Measurements from ENCODE around the gene DNM1. TPM values are rescaled to one million over a fixed set of nuclear protein-coding genes. Genes with fewer than 3 reads are reported as not detected.

Gene DNM1
- total RNA-seq, 1 donor from 2014 or later = 84.0 TPM

DNA sequence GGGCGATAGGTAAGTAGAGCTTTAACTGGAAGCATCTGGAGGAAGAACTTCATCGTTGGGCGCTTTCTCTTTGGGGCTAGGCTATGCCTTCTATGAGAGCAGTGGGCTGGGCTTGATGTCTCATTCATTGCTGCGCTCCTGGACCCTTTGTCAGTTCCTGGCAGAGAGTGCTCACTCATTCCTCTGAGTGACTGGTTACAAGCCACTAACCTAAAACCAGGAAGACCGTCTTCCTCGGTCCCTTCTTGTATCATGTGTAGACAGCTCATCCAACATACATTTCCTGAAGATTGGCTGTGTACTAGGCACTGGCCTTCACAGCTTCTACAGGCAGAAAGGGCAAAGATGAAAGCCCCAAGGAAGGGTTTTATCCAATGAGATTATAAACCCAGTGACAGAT, 79.3 kb downstream of the DNM1 start:
- peaks cover 2% of the 10 kb centered on the region for H3K36me3 Mint-ChIP-seq (ENCODE audit: low read depth)
- no peak overlapping the region for H3K4me3 Mint-ChIP-seq
- H3K4me1 Mint-ChIP-seq = no peaks in the 10 kb centered on the region
- no peaks in the 10 kb centered on the region for H3K27me3 Mint-ChIP-seq (ENCODE audit: low read depth)
- no peak overlapping the region for H3K27ac Mint-ChIP-seq (ENCODE audit: unreplicated experiment)
- DNase-seq (ENCODE audit: low read depth, low spot score) = no peak
- TF ChIP-seq, protein P1, sequence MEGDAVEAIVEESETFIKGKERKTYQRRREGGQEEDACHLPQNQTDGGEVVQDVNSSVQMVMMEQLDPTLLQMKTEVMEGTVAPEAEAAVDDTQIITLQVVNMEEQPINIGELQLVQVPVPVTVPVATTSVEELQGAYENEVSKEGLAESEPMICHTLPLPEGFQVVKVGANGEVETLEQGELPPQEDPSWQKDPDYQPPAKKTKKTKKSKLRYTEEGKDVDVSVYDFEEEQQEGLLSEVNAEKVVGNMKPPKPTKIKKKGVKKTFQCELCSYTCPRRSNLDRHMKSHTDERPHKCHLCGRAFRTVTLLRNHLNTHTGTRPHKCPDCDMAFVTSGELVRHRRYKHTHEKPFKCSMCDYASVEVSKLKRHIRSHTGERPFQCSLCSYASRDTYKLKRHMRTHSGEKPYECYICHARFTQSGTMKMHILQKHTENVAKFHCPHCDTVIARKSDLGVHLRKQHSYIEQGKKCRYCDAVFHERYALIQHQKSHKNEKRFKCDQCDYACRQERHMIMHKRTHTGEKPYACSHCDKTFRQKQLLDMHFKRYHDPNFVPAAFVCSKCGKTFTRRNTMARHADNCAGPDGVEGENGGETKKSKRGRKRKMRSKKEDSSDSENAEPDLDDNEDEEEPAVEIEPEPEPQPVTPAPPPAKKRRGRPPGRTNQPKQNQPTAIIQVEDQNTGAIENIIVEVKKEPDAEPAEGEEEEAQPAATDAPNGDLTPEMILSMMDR (conservative IDR thresholded peaks at IDR 0.05) = no peak
- no peaks in the 10 kb centered on the region for H3K9me3 Mint-ChIP-seq

DNA sequence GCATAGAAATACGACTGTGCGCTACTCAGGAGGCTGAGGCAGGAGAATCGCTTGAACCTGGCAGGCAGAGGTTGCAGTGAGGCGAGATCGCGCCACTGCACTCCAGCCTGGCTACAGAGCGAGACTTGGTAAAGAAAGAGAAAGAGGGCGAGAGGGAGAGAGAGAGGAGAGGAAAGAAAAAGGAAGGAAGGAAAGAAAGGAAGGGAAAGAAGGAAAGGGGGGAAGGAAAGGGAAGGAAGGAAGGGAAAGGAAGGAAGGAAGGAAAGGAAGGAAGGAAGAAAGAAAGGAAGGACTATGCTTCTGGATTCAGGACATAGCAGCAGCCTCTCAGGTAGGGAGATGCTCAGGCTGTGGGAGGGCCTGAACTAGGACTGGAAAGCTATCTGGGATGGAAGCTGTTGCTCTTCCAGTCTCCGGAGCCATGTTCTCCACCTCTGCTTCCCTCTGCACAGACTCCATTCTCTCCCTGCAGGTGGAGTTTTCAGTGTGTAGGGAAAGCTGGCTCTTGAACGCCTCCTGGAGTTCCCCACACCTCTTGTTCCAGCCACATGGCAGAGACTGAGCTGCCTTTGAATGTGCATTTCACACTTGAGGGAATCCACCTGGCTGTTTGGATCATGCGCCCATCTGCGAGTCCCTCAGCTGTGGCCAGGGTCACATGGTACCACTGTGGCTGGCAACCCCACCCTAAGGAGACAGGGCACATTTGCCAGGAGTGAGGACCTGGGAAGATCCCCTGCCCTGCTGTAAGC, 82.0 kb downstream of the DNM1 start:
- no peak for DNase-seq (ENCODE audit: low read depth, low spot score)
- peak overlapping the region; percentile 90 for H3K27ac Mint-ChIP-seq (ENCODE audit: unreplicated experiment)
- TF ChIP-seq, protein P1 (conservative IDR thresholded peaks at IDR 0.05) = no peak
- H3K36me3 Mint-ChIP-seq (ENCODE audit: low read depth) = peaks cover 2% of the 10 kb centered on the region
- no peaks in the 10 kb centered on the region for H3K9me3 Mint-ChIP-seq
- H3K27me3 Mint-ChIP-seq (ENCODE audit: low read depth) = no peaks in the 10 kb centered on the region
- H3K4me1 Mint-ChIP-seq = no peaks in the 10 kb centered on the region
- H3K4me3 Mint-ChIP-seq = no peak overlapping the region

DNA sequence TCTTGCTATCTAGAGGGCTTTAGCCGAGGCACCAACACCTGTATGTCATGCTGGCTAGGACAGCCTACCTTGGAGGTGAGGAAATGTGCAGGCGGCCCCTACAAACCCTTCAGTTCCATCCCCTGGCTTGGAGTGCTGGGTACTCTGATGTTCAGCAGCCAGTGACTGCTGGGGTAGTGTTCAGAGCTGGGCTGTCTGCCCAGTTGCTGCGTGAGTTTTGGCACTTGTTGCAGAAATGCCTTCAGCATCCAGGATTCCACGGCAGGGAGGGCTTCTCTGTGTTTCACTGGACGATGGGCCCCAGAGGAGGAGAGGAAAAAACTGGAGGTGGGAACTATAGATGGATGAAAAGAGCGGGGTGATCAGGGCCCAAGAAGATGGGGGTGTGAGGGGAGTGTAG, 83.3 kb downstream of the DNM1 start:
- H3K27ac Mint-ChIP-seq (ENCODE audit: unreplicated experiment) = peak overlapping the region; percentile 78
- H3K9me3 Mint-ChIP-seq = no peaks in the 10 kb centered on the region
- H3K27me3 Mint-ChIP-seq (ENCODE audit: low read depth) = no peaks in the 10 kb centered on the region
- TF ChIP-seq, protein P1 (conservative IDR thresholded peaks at IDR 0.05) = no peak
- no peaks in the 10 kb centered on the region for H3K4me1 Mint-ChIP-seq
- H3K4me3 Mint-ChIP-seq = no peak overlapping the region
- no peak for DNase-seq (ENCODE audit: low read depth, low spot score)
- peaks cover 2% of the 10 kb centered on the region for H3K36me3 Mint-ChIP-seq (ENCODE audit: low read depth)

DNA sequence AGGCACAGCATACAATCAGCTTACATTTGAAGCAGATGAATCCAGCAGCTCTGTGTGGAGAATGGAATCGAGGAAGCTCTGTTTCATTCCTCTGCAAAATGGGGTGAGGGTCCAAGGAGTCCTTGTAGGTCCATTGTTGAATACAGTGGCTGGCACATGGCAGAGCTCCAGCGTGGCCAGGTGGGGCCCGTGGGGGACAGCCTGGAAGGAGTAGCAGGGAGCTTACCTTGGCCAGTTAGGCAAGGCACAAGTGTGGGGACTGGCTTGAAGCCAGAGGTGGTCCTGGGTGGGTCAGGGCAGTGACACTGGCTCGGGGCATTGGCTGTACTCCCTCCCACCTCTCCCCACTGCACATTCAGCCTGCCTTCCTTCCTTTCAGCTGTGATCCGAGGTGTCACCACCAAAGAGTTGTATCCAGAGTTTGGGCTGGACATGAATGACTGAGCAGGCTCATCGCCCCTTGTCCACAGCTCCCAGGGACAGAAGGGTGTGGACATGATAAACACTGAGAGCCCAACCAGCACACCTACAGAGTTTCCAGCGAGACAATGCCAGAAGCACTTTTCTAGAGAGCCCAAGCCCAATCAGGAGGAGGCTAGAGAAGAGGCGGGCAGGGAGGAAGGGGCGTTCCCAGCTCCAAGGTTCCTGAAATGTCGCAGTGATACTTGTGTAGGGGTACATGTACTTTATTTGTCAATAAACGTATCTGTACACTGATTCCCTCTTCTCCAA, 85.3 kb downstream of the DNM1 start:
- TF ChIP-seq, protein P1 (conservative IDR thresholded peaks at IDR 0.05) = no peak
- no peak overlapping the region for H3K27ac Mint-ChIP-seq (ENCODE audit: unreplicated experiment)
- no peaks in the 10 kb centered on the region for H3K27me3 Mint-ChIP-seq (ENCODE audit: low read depth)
- no peak for DNase-seq (ENCODE audit: low read depth, low spot score)
- no peak overlapping the region for H3K4me3 Mint-ChIP-seq
- no peaks in the 10 kb centered on the region for H3K9me3 Mint-ChIP-seq
- no peaks in the 10 kb centered on the region for H3K4me1 Mint-ChIP-seq
- peaks cover 2% of the 10 kb centered on the region for H3K36me3 Mint-ChIP-seq (ENCODE audit: low read depth)

DNA sequence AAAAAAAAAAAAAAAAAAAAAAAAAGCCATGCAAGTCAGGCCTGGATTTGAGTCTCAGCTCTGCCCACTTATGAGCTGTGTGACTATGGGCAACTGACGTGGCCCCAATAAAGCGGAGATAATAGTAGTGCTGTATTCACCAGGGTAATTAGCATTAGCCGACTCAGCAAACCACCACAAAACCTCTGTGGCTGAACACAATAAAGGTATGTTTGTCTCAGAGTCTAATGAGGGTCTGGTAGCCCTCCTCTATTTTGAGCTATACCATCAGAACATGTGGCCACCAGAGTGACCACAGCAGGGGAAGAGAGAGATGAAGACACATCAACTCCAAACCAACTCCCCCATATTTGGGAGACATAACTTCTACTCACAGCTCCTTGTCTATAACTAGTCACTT, 88.8 kb downstream of the DNM1 start:
- H3K27ac Mint-ChIP-seq (ENCODE audit: unreplicated experiment) = peak overlapping the region; percentile 47
- no peaks in the 10 kb centered on the region for H3K27me3 Mint-ChIP-seq (ENCODE audit: low read depth)
- no peaks in the 10 kb centered on the region for H3K36me3 Mint-ChIP-seq (ENCODE audit: low read depth)
- TF ChIP-seq, protein P1 (conservative IDR thresholded peaks at IDR 0.05) = no peak
- no peaks in the 10 kb centered on the region for H3K9me3 Mint-ChIP-seq
- DNase-seq (ENCODE audit: low read depth, low spot score) = no peak
- H3K4me1 Mint-ChIP-seq = peaks cover 5% of the 10 kb centered on the region
- H3K4me3 Mint-ChIP-seq = no peak overlapping the region

Data from neural crest cell (in vitro differentiated cells).